Sciatic nerve (tissue), 2 donors: Measurements from ENCODE around the gene UBD. TPM values are rescaled to one million over a fixed set of nuclear protein-coding genes. Genes with fewer than 3 reads are reported as not detected.

Source experiments
- ATAC-seq: fragments of 200-7000 bp; cut with Tn5 transposase; one replicate; pipeline ENCODE4 v1.9.1; 2020; ENCODE audit warnings: mild to moderate bottlenecking, moderate library complexity
- DNase-seq: peaks from one replicate; pipeline ENCODE4 v3.0.0-alpha.2; 2020; ENCODE audit warnings: low spot score
- intact Hi-C: fragments of 100-400 bp; cut with DNase I; formaldehyde crosslinking; loops from one replicate; pipeline ENCODE4 v1.14.2; 2022
- total RNA-seq: library from RNA; stranded (reverse); fragmentation: NEBNext Ultra II Directional; extraction: Animal tissue kit (Norgen Biotek cat#: 25700); gene quantifications from one replicate; pipeline ENCODE4 v1.2.1, GENCODE V29; 2021
- donor health status: DM: no; HTN: no; CAD: no.
- donor health status: DM: no; HTN: no; CAD: no.

The UBD gene
- 4.1 TPM for total RNA-seq

- intact Hi-C loops, result no loop called here
- DNase-seq (no peak), ATAC-seq (no peak)
Observed at GRCh38 chr6:29559524-29560287, at the start of gene UBD. UBD (minus strand) TSS chr6:29559732; CDS start chr6:29559701, 31 bp downstream.

- no peak for ATAC-seq
- intact Hi-C loops, result no loop called here
Observed at GRCh38 chr6:29608131-29608530, 48.6 kb upstream of the UBD start.

GRCh38 chr6:29603930-29604329 lies 44.4 kb upstream of the UBD start:
- intact Hi-C loops, result no loop called here
- ATAC-seq, result no peak
- DNase-seq, result no peak

More at GRCh38 chr6:29608131-29608530, 48.6 kb upstream of the UBD start:
- no peak for DNase-seq

- no peak for ATAC-seq
- no peak for DNase-seq
- intact Hi-C loops, result no loop called here
Observed at GRCh38 chr6:29603456-29603855, 43.9 kb upstream of the UBD start.

GRCh38 chr6:29602564-29603361 lies 43.2 kb upstream of the UBD start:
- DNase-seq (no peak), ATAC-seq (no peak)
- intact Hi-C loops, result no loop called here

GRCh38 chr6:29598172-29598747 lies 38.7 kb upstream of the UBD start:
- ATAC-seq (no peak), DNase-seq (no peak)
- intact Hi-C loops, result no loop called here

GRCh38 chr6:29597184-29597583 lies 37.7 kb upstream of the UBD start:
- no peak for ATAC-seq
- intact Hi-C loops, result no loop called here
- no peak for DNase-seq

GRCh38 chr6:29596381-29596900 lies 36.9 kb upstream of the UBD start:
- DNase-seq (no peak), ATAC-seq (no peak)
- intact Hi-C loops, result no loop called here

GRCh38 chr6:29593199-29593855 lies 33.8 kb upstream of the UBD start:
- ATAC-seq, result no peak
- intact Hi-C loops, result loop anchor here (5.0 kb wide), 1 partner anchor 586 kb away; the partner anchor contains the start of gene ZNF311

GRCh38 chr6:29591677-29592076 lies 32.1 kb upstream of the UBD start:
- DNase-seq (no peak), ATAC-seq (no peak)
- intact Hi-C loops, result loop anchor here (5.0 kb wide), 1 partner anchor 584 kb away; the partner anchor contains the start of gene ZNF311

More at GRCh38 chr6:29593199-29593855, 33.8 kb upstream of the UBD start:
- DNase-seq, result no peak

- DNase-seq, result no peak
- ATAC-seq, result no peak
- intact Hi-C loops, result loop anchor here (5.0 kb wide), 1 partner anchor 583 kb away; the partner anchor contains the start of gene ZNF311
Observed at GRCh38 chr6:29590218-29590808, 30.8 kb upstream of the UBD start.

- ATAC-seq (peak; percentile 61), DNase-seq (no peak)
- intact Hi-C loops, result loop anchor here (5.0 kb wide), 1 partner anchor 582 kb away; the partner anchor contains the start of gene ZNF311
Observed at GRCh38 chr6:29589423-29590048, 30.0 kb upstream of the UBD start.

GRCh38 chr6:29584821-29585220 lies 25.3 kb upstream of the UBD start, which contains the start of gene OR2H2:
OR2H2 (plus strand) TSS chr6:29585121; CDS start chr6:29587945, 2,824 bp downstream.
- no peak for DNase-seq
- intact Hi-C loops, result no loop called here
- no peak for ATAC-seq

- ATAC-seq (no peak), DNase-seq (no peak)
- intact Hi-C loops, result no loop called here
Observed at GRCh38 chr6:29577544-29577943, 18.0 kb upstream of the UBD start.

GRCh38 chr6:29576056-29576455 lies 16.5 kb upstream of the UBD start:
- intact Hi-C loops, result no loop called here
- ATAC-seq (no peak), DNase-seq (no peak)

GRCh38 chr6:29567991-29568390 lies 8.5 kb upstream of the UBD start:
- no peak for DNase-seq
- intact Hi-C loops, result no loop called here
- ATAC-seq, result no peak

GRCh38 chr6:29567541-29567940 lies 8.0 kb upstream of the UBD start:
- intact Hi-C loops, result no loop called here
- ATAC-seq, result no peak
- DNase-seq, result no peak

GRCh38 chr6:29566856-29567255 lies 7.3 kb upstream of the UBD start:
- ATAC-seq, result no peak
- DNase-seq, result no peak
- intact Hi-C loops, result no loop called here
